HEK293 (cell line): ENCODE results near the gene RPL7A.

ENCODE experiments used
- ZNF174 ChIP-seq: fragments of 450-650 bp; formaldehyde crosslinking; IDR thresholded peaks from 2 replicates; pipeline ENCODE4 v1.5.0; 2017; ENCODE audit warnings: missing biosample characterization, mild to moderate bottlenecking, missing genetic modification characterization
- ZNF24 ChIP-seq: fragments of 450-650 bp; formaldehyde crosslinking; IDR thresholded peaks from 2 replicates; pipeline ENCODE4 v1.5.1; 2016; ENCODE audit warnings: missing biosample characterization, missing genetic modification characterization
- TF ChIP-seq, protein P1 (sequence below): fragments of 450-650 bp; formaldehyde crosslinking; IDR thresholded peaks from 2 replicates; pipeline ENCODE4 v1.5.1; 2016; ENCODE audit warnings: missing biosample characterization, missing genetic modification characterization

DNA sequence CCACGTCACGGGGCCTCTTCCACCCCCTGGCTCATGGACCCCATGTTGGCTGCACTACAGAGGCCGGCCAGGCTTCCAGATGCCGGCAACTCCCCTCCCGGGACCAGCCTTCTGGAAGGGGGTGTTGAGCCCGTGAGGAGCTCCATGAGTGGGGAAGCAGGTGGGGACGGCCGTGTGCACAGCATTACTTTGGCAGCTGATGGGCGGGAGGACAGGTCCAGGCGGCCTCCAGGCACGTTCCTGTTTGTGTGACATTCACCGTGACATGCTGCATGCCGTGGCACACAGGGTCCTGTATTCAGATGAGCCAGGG, 43.9 kb upstream of the RPL7A start:
- TF ChIP-seq ZNF24 (tag by site-specific recombination) (no peak), ZNF174 (tag by site-specific recombination) (no peak)
- TF ChIP-seq, protein P1, sequence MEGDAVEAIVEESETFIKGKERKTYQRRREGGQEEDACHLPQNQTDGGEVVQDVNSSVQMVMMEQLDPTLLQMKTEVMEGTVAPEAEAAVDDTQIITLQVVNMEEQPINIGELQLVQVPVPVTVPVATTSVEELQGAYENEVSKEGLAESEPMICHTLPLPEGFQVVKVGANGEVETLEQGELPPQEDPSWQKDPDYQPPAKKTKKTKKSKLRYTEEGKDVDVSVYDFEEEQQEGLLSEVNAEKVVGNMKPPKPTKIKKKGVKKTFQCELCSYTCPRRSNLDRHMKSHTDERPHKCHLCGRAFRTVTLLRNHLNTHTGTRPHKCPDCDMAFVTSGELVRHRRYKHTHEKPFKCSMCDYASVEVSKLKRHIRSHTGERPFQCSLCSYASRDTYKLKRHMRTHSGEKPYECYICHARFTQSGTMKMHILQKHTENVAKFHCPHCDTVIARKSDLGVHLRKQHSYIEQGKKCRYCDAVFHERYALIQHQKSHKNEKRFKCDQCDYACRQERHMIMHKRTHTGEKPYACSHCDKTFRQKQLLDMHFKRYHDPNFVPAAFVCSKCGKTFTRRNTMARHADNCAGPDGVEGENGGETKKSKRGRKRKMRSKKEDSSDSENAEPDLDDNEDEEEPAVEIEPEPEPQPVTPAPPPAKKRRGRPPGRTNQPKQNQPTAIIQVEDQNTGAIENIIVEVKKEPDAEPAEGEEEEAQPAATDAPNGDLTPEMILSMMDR: no peak
